Upper lobe of right lung (tissue), 1 donor: Measurements from ENCODE around the gene ZNF804A. TPM values are rescaled to one million over a fixed set of nuclear protein-coding genes. Genes with fewer than 3 reads are reported as not detected.
A peak's percentile ranks its signal among the peaks of the same experiment; 100 is the strongest.

Source experiments
- ATAC-seq: fragments of 200-7000 bp; cut with Tn5 transposase; one replicate; pipeline ENCODE4 v1.9.1; 2020; ENCODE audit warnings: mild to moderate bottlenecking, moderate library complexity
- DNase-seq: peaks from one replicate; pipeline ENCODE4 v3.0.0-alpha.2; 2020
- H3K27ac ChIP-seq: fragments of 200-600 bp; one replicate; pipeline ENCODE4 v1.8.0; 2022
- H3K27me3 ChIP-seq: fragments of 200-600 bp; one replicate; pipeline ENCODE4 v1.8.0; 2022; ENCODE audit warnings: mild to moderate bottlenecking
- H3K36me3 ChIP-seq: fragments of 200-600 bp; one replicate; pipeline ENCODE4 v1.8.0; 2022
- H3K4me1 ChIP-seq: fragments of 200-600 bp; one replicate; pipeline ENCODE4 v1.8.0; 2022
- H3K4me3 ChIP-seq: fragments of 200-600 bp; one replicate; pipeline ENCODE4 v1.8.0; 2022; ENCODE audit warnings: mild to moderate bottlenecking
- H3K9me3 ChIP-seq: fragments of 200-600 bp; one replicate; pipeline ENCODE4 v1.8.0; 2022
- CTCF ChIP-seq: fragments of 200-600 bp; IDR thresholded peaks from one replicate; pipeline ENCODE4 v1.8.0; 2022; ENCODE audit warnings: antibody characterized with exemption
- intact Hi-C: fragments of 100-400 bp; cut with DNase I; formaldehyde crosslinking; loops from one replicate; pipeline ENCODE4 v1.11.0; 2022
- total RNA-seq: library from RNA; stranded (reverse); fragmentation: NEBNext Ultra II Directional; extraction: Animal tissue kit (Norgen Biotek cat#: 25700); gene quantifications from one replicate; pipeline ENCODE4 v1.2.1, GENCODE V29; 2021
- donor health status: DM: no; HTN: yes; CAD: no; lungs with severe emphysema.

ZNF804A gene
- total RNA-seq, 1 donor from 2014 or later: 0.78 TPM

- no peaks in the 10 kb centered on the region for H3K9me3 ChIP-seq
- intact Hi-C loops: no loop called here
- no peaks in the 10 kb centered on the region for H3K27me3 ChIP-seq
- no peaks in the 10 kb centered on the region for H3K36me3 ChIP-seq
- H3K4me3 ChIP-seq: no peak overlapping the region
- H3K27ac ChIP-seq: no peak overlapping the region
- DNase-seq (no peak), ATAC-seq (no peak)
- TF ChIP-seq CTCF: no peak
- no peaks in the 10 kb centered on the region for H3K4me1 ChIP-seq
Observed at GRCh38 chr2:184760931-184761330, 162.6 kb downstream of the ZNF804A start.

GRCh38 chr2:184765112-184765895 lies 167.0 kb downstream of the ZNF804A start:
- H3K9me3 ChIP-seq: no peaks in the 10 kb centered on the region
- intact Hi-C loops: no loop called here
- no peaks in the 10 kb centered on the region for H3K27me3 ChIP-seq
- no peaks in the 10 kb centered on the region for H3K4me1 ChIP-seq
- DNase-seq: no peak
- no peak for ATAC-seq
- TF ChIP-seq CTCF: no peak
- H3K36me3 ChIP-seq: no peaks in the 10 kb centered on the region
- H3K27ac ChIP-seq: no peak overlapping the region
- H3K4me3 ChIP-seq: peak overlapping the region; percentile 18

GRCh38 chr2:184767059-184767458 lies 168.7 kb downstream of the ZNF804A start:
- Histone ChIP-seq H3K27me3 (no peaks in the 10 kb centered on the region), H3K36me3 (no peaks in the 10 kb centered on the region), H3K4me3 (no peak overlapping the region), H3K9me3 (no peaks in the 10 kb centered on the region), H3K4me1 (no peaks in the 10 kb centered on the region), H3K27ac (no peak overlapping the region)
- intact Hi-C loops: no loop called here
- no peak for TF ChIP-seq CTCF
- ATAC-seq: no peak
- DNase-seq: no peak

GRCh38 chr2:184769023-184769422 lies 170.7 kb downstream of the ZNF804A start:
- DNase-seq: no peak

GRCh38 chr2:184769686-184770085 lies 171.4 kb downstream of the ZNF804A start:
- no peak for ATAC-seq
- H3K4me3 ChIP-seq: no peak overlapping the region
- no peak for TF ChIP-seq CTCF
- intact Hi-C loops: no loop called here
- H3K27ac ChIP-seq: no peak overlapping the region
- no peaks in the 10 kb centered on the region for H3K4me1 ChIP-seq
- H3K36me3 ChIP-seq: no peaks in the 10 kb centered on the region
- DNase-seq: no peak
- H3K9me3 ChIP-seq: no peaks in the 10 kb centered on the region
- no peaks in the 10 kb centered on the region for H3K27me3 ChIP-seq

More at GRCh38 chr2:184769023-184769422, 170.7 kb downstream of the ZNF804A start:
- Histone ChIP-seq H3K27ac (no peak overlapping the region), H3K4me3 (no peak overlapping the region), H3K36me3 (no peaks in the 10 kb centered on the region), H3K9me3 (no peaks in the 10 kb centered on the region), H3K27me3 (no peaks in the 10 kb centered on the region), H3K4me1 (no peaks in the 10 kb centered on the region)
- TF ChIP-seq CTCF: no peak
- intact Hi-C loops: no loop called here
- no peak for ATAC-seq
